WTC11 (cell line): Measurements from ENCODE around the gene IGFL1. TPM values are rescaled to one million over a fixed set of nuclear protein-coding genes. Genes with fewer than 3 reads are reported as not detected.

Experiments
- ATAC-seq: fragments of 200-7000 bp; cut with Tn5 transposase; 2 replicates; pipeline ENCODE4 v1.10.0; 2021; ENCODE audit warnings: mild to moderate bottlenecking, moderate library complexity
- CTCF ChIA-PET: fragments of 300-600 bp; sonication (Branson Sonifier 250); formaldehyde crosslinking; loops from one replicate; lab custom pipeline; 2021; ENCODE audit warnings: antibody characterized with exemption; lab: Charles Lee
- POLR2A ChIA-PET: fragments of 350-600 bp; sonication (Branson Sonifier 250); formaldehyde crosslinking; loops from one replicate; lab custom pipeline; 2021; ENCODE audit warnings: antibody characterized with exemption; lab: Charles Lee
- DNase-seq: peaks from one replicate; pipeline ENCODE4 v3.0.0; 2021; ENCODE audit warnings: low spot score
- H3K27ac Mint-ChIP-seq: 2 replicates; pipeline ENCODE4 v1.8.0; 2021; ENCODE audit warnings: mixed read lengths
- H3K27me3 Mint-ChIP-seq: 2 replicates; pipeline ENCODE4 v1.8.0; 2021; ENCODE audit warnings: low read depth, mild to moderate bottlenecking, moderate library complexity, mixed read lengths
- H3K36me3 Mint-ChIP-seq: 2 replicates; pipeline ENCODE4 v1.8.0; 2021; ENCODE audit warnings: mixed read lengths
- H3K4me1 Mint-ChIP-seq: 2 replicates; pipeline ENCODE4 v1.8.0; 2022; ENCODE audit warnings: mixed read lengths
- H3K4me3 Mint-ChIP-seq: 2 replicates; pipeline ENCODE4 v1.8.0; 2021; ENCODE audit warnings: mild to moderate bottlenecking, moderate library complexity, mixed read lengths
- H3K9me3 Mint-ChIP-seq: 2 replicates; pipeline ENCODE4 v1.8.0; 2021; ENCODE audit warnings: mixed read lengths
- AR ChIP-seq: fragments of 250-450 bp; sonication (Bioruptor Pico); IDR thresholded peaks from 2 replicates; pipeline ENCODE4 v1.9.0; 2021; ENCODE audit warnings: mild to moderate bottlenecking
- ATF2 ChIP-seq: sonication (generic); formaldehyde crosslinking; IDR thresholded peaks from 2 replicates; pipeline ENCODE4 v1.8.1; 2022; ENCODE audit warnings: low read depth, missing genetic modification reagents, borderline replicate concordance
- CREB1 ChIP-seq: sonication (generic); formaldehyde crosslinking; IDR thresholded peaks from 2 replicates; pipeline ENCODE4 v1.8.0; 2023; ENCODE audit warnings: mild to moderate bottlenecking, missing genetic modification reagents
- E2F1 ChIP-seq: sonication (generic); formaldehyde crosslinking; IDR thresholded peaks from 2 replicates; pipeline ENCODE4 v1.8.0; 2022; ENCODE audit warnings: mild to moderate bottlenecking, missing genetic modification reagents
- IRF2 ChIP-seq: sonication (generic); formaldehyde crosslinking; IDR thresholded peaks from 2 replicates; pipeline ENCODE4 v1.8.0; 2022; ENCODE audit warnings: low read depth, missing genetic modification reagents, borderline replicate concordance
- KAT7 ChIP-seq: sonication (generic); formaldehyde crosslinking; IDR thresholded peaks from 2 replicates; pipeline ENCODE4 v1.8.1; 2023; ENCODE audit warnings: missing genetic modification reagents, mild to moderate bottlenecking, borderline replicate concordance
- NR1H2 ChIP-seq: sonication (generic); formaldehyde crosslinking; IDR thresholded peaks from 2 replicates; pipeline ENCODE4 v1.9.0; 2021; ENCODE audit warnings: mild to moderate bottlenecking, moderate library complexity, missing genetic modification reagents
- NR3C1 ChIP-seq: sonication (generic); formaldehyde crosslinking; conservative IDR thresholded peaks from 2 replicates; pipeline ENCODE4 v1.8.1; 2023; ENCODE audit warnings: low read depth, mild to moderate bottlenecking, missing genetic modification reagents
- OVOL2 ChIP-seq: fragments of 250-450 bp; sonication (Bioruptor Pico); IDR thresholded peaks from 2 replicates; pipeline ENCODE4 v1.9.0; 2021; ENCODE audit warnings: mild to moderate bottlenecking, borderline replicate concordance
- SMAD3 ChIP-seq: sonication (generic); formaldehyde crosslinking; IDR thresholded peaks from 2 replicates; pipeline ENCODE4 v1.8.0; 2022; ENCODE audit warnings: missing genetic modification reagents, mild to moderate bottlenecking, borderline replicate concordance
- SOX15 ChIP-seq: fragments of 250-450 bp; sonication (Bioruptor Pico); IDR thresholded peaks from 2 replicates; pipeline ENCODE4 v1.9.0; 2021; ENCODE audit warnings: mild to moderate bottlenecking
- STAT6 ChIP-seq: sonication (generic); formaldehyde crosslinking; conservative IDR thresholded peaks from 2 replicates; pipeline ENCODE4 v1.8.1; 2023; ENCODE audit warnings: mild to moderate bottlenecking, low read depth, missing genetic modification reagents, moderate library complexity
- TCF7 ChIP-seq: sonication (generic); formaldehyde crosslinking; IDR thresholded peaks from 2 replicates; pipeline ENCODE4 v1.8.0; 2022; ENCODE audit warnings: mild to moderate bottlenecking, low read depth, missing genetic modification reagents, moderate library complexity
- ZMAT4 ChIP-seq: fragments of 250-450 bp; sonication (Bioruptor Pico); IDR thresholded peaks from 2 replicates; pipeline ENCODE4 v1.9.0; 2021; ENCODE audit warnings: mild to moderate bottlenecking
- ZNF138 ChIP-seq: sonication (generic); formaldehyde crosslinking; conservative IDR thresholded peaks from 2 replicates; pipeline ENCODE4 v1.8.1; 2022; ENCODE audit warnings: mild to moderate bottlenecking, moderate library complexity, missing genetic modification reagents
- total RNA-seq: library from RNA; stranded (reverse); gene quantifications from 3 replicates; pipeline ENCODE4 v1.2.3, GENCODE V29; 2021

Gene IGFL1
- total RNA-seq, 1 experiment from 2014 or later: not detected

- TF ChIP-seq STAT6 (CRISPR knock-in tag): no peak
- TF ChIP-seq AR (CRISPR knock-in tag): no peak
- TF ChIP-seq ZMAT4 (CRISPR knock-in tag): no peak
- TF ChIP-seq E2F1 (CRISPR knock-in tag): no peak
- TF ChIP-seq ZNF138: no peak
- TF ChIP-seq CREB1 (CRISPR knock-in tag): no peak
- TF ChIP-seq KAT7 (CRISPR knock-in tag): no peak
Observed at GRCh38 chr19:46269101-46269500, 39.6 kb downstream of the IGFL1 start (continued).

GRCh38 chr19:46270521-46271256 is 41.1 kb downstream of the IGFL1 start:
- no peak for DNase-seq
- H3K27me3 Mint-ChIP-seq: no peaks in the 10 kb centered on the region; the same call in 1 of the 2 replicates
- TF ChIP-seq ATF2 (CRISPR knock-in tag) (no peak), NR1H2 (no peak), SOX15 (CRISPR knock-in tag) (no peak), OVOL2 (CRISPR knock-in tag) (no peak), SMAD3 (CRISPR knock-in tag) (no peak), TCF7 (CRISPR knock-in tag) (no peak), IRF2 (CRISPR knock-in tag) (no peak), NR3C1 (CRISPR knock-in tag) (no peak)
- TF ChIP-seq, all 79 proteins: peak for 0
- ChIA-PET CTCF (interaction anchor here (0.6 to 2.9 kb wide), 13 partner anchors 10 to 357 kb away, joined by 3 to 17 read pairs (median 4); partner anchors contain the start of gene HIF3A), POLR2A (interaction anchor here (0.7 kb wide), 1 partner anchor 1047 kb away, joined by 3 read pairs; no protein-coding TSS in a partner anchor)
- Mint-ChIP-seq H3K36me3 (no peaks in the 10 kb centered on the region), H3K4me3 (peak overlapping the region; percentile 50), H3K27ac (peak overlapping the region; percentile 90), H3K4me1 (peaks cover 32% of the 10 kb centered on the region), H3K9me3 (no peaks in the 10 kb centered on the region)
- peak; percentile 77 for ATAC-seq
